ENCODE data around the gene RPL10A.

RPL10A gene

DNA sequence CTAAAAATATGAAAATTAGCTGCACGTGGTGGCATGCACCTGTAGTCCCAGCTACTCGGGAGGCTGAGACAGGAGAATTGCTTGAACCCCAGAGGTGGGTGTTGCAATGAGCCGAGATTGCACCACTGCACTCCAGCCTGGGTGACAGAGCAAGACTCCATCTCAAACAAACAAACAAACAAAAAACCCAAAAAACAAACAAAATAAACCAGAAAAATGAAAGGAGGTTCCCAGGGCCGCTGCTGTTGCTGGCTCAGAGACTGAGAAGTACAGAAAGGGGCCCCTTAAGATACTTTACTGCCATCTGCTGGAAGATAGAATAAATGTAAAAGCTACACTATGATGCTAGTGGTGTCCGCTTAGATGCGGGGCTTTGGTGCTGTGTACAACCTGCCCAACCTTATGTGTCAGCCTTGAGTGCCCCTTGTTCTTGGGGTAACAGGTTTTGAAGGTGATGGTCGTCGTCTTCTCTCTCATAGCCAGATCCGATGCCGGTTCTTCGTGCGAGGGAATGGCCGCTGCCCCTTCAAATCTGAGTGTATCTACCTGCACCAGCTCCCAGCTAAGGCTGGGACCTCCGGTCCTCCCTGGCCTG lies 18.8 kb upstream of the RPL10A start:
- DNase-seq (ENCODE audit: low spot score): peak; percentile 85

- DNase-seq (ENCODE audit: low spot score): no peak
Observed at GRCh38 chr6:35451354-35452182, 16.6 kb upstream of the RPL10A start.

DNA sequence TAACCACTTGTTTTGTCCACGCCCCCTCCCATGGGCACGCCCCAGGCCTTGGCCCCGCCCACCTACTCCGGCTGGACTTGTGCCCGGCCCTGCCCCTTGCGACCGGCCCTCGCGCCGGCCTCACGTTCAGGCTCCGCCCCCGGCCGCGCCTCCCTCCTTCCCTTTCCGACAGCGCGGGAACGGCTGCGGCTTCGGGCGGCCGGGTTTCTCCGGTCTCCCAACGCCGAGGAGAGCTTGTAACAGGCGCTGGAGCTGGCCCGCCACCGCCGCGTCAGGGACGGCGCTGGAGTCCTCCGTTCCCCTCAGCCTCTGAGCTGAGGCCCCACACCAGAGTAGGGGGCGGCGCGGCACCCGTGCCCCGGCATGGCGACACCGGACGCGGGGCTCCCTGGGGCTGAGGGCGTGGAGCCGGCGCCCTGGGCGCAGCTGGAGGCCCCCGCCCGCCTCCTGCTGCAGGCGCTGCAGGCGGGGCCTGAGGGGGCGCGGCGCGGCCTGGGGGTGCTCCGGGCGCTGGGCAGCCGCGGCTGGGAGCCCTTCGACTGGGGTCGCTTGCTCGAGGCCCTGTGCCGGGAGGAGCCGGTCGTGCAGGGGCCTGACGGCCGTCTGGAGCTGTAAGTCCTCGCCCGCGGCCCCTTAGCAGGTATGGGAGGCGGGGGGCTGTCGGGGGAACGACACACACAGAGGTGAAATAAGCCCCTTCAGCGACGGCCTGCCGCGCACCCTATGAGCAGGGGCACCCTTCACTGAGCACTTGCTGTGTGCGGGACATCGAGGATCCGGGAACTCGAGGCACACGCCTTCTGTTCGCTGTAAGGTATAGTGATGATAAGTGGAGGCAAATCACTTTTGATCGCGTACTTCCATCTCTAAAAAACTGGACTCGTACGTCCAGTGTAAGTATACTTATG lies 15.8 kb upstream of the RPL10A start, which contains the start of gene FANCE:
FANCE (plus strand) TSS at position 156 of the 908 bp plus-strand sequence; CDS start at position 364, 208 bp downstream.
- peak; percentile 98 for DNase-seq (ENCODE audit: low spot score)

DNA sequence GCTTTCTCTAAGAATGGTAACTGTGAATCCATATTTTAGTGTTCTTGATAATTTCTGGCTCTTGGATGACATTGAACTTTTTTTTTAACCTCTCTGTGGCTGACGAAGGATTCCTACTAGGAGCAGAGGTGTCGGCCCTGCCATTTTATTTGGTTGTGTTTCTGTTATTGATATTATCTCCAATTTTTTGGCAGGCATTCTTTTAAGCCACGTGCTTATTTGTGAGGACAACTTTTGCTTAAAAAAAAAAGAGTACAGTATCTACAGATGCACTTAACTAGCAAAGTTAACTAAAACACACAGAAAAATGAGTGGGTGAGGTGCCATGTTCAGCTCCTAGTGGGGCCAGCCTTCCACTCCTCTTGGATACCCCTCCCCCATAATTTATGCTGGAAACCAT lies 15.0 kb upstream of the RPL10A start:
- DNase-seq (ENCODE audit: low spot score): no peak

GRCh38 chr6:35454391-35455110 lies 13.7 kb upstream of the RPL10A start:
- DNase-seq (ENCODE audit: low spot score): no peak

DNA sequence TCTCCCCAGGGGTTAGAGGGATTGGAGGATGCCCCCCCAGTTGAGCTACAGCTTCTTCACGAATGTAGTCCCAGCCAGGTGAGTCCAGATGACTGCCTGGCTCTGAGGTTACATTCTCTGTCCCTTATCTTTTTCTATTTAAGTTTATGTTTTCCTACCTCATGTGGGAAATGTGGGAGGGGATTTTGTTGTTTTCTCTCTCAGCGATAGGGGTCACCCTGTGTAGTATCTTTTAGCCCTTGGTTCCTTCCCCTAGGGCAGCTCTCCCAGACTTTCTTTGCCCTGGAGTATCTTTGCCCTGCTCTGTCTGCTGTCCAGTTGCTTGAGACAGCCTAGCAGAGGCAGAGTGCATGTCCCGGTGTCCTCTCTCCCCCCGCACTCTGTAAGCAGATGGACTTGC lies 10.3 kb upstream of the RPL10A start:
- DNase-seq (ENCODE audit: low spot score): no peak

GRCh38 chr6:35461270-35461669 lies 6.9 kb upstream of the RPL10A start:
- no peak for DNase-seq (ENCODE audit: low spot score)

GRCh38 chr6:35463292-35463691 lies 4.9 kb upstream of the RPL10A start:
- no peak for DNase-seq (ENCODE audit: low spot score)

DNA sequence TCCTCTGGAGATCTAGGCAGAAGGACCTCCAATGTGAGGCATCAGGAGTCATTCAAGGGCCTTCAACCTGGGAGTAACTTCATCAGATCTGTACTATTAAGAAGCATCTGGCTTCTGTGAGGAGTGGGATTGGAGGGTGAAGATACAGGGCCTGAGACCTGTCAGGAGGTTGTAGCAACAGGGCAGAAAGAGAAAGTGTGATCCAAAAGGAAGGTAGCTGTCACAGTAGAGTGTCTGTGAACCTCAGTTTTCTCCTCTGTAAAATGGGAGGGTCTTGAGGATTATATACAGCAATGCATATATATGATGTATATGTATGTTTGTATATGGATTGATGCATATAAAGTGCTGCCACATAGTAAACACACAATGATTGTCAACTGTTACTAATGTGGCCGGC lies 2.6 kb upstream of the RPL10A start:
- no peak for DNase-seq (ENCODE audit: low spot score)

DNA sequence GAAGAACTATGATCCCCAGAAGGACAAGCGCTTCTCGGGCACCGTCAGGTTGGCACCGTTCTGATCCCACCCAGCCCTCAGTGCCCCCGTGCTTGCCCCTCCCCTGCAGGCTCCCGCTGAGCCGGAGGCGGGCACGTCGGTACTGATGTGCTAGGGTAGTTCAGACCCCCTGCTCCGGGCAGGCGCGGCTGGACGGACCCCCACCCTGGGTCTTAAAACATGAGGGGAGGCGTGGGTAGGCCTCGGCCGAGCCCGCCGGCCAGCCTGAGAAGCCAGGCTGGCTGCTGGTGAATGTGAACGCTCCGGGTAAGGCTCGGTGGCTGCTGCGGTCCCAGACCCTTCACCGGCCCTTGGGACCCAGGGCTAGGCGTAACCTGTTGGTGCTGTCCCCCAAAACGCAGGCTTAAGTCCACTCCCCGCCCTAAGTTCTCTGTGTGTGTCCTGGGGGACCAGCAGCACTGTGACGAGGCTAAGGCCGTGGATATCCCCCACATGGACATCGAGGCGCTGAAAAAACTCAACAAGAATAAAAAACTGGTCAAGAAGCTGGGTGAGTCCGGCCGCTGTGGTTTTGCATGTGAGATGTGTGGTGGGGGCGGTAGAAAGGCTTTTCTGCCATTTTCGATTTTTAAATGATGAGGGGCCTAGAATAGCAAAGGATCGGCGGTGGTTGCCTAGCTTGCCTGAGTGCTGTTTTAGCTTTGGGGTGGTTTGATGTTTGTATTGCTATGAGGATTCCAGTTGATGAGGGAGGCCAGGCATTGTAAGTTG lies 964 bp downstream of the RPL10A start:
- DNase-seq (ENCODE audit: low spot score): no peak

GRCh38 chr6:35469751-35470662 lies 1.8 kb downstream of the RPL10A start:
- no peak for DNase-seq (ENCODE audit: low spot score)

DNA sequence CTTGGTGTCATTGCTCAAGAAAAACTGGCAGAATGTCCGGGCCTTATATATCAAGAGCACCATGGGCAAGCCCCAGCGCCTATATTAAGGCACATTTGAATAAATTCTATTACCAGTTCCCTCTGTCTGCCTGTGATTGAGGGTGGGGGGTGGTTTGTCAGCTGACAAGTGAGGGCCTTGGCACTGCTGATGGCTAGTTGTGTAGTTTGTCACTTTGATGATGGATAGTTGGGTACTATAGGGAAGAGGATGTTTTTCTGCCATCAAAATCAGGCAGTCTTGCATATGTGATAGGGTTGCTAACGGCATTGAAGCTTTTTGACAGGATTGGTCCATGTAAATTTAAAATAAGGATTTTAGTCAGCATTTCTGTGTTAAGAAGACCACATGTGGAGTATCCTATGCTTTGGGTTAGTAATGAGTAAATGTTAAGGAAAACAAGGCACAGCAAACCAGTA lies 2.5 kb downstream of the RPL10A start:
- DNase-seq (ENCODE audit: low spot score): no peak

GRCh38 chr6:35471836-35472345 lies 3.7 kb downstream of the RPL10A start:
- DNase-seq (ENCODE audit: low spot score): no peak

DNA sequence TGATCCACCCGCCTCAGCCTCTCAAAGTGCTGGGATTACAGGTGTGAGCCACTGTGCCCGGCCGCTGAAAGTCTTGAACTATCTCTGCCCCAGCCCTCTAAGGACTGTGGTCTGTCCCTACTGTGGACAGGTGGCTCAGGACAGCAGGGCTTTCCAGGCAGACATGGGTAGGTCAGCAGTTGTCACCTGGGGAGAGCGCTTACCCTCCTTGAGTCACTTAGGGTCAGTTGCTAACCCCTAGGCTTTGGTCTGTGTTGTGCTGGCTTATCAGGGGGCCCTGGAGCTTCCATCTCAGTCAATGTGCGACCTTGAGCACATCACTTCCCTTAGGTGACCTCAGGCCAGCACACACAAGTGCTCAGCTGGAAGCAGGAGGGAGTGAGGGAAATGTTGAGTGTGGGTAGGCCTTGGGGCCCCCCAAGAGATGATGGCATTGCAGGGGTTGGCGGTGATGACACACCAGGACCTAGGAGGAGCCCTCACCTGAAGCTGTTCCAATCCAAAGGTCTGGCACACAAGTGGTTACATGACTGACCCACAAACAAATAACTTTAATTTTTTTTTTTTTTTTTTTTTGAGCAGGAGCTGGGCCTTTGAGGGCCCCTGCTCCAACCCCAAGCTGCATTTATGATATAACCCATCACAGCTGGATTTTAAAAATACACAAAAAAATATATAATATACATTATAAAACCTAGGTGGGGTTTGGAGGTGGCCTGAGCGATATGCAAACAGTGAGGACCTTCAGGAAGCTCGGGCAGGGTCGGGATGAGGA lies 5.1 kb downstream of the RPL10A start:
- no peak for DNase-seq (ENCODE audit: low spot score)

DNA sequence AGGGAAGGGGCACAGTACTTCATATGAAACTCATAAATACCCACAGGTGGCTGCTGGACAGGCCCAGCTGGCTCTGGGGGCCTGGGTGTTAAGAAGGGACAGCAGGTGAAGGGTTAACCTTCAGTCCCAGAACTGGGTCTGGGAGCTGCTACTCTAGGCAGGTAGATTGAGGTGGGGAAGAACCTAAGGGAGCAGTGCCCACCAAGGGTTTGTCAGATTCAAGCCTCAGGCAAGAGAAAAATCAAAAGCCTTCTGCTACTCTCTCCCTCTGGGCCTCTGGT lies 5.6 kb downstream of the RPL10A start:
- DNase-seq (ENCODE audit: low spot score): no peak

DNA sequence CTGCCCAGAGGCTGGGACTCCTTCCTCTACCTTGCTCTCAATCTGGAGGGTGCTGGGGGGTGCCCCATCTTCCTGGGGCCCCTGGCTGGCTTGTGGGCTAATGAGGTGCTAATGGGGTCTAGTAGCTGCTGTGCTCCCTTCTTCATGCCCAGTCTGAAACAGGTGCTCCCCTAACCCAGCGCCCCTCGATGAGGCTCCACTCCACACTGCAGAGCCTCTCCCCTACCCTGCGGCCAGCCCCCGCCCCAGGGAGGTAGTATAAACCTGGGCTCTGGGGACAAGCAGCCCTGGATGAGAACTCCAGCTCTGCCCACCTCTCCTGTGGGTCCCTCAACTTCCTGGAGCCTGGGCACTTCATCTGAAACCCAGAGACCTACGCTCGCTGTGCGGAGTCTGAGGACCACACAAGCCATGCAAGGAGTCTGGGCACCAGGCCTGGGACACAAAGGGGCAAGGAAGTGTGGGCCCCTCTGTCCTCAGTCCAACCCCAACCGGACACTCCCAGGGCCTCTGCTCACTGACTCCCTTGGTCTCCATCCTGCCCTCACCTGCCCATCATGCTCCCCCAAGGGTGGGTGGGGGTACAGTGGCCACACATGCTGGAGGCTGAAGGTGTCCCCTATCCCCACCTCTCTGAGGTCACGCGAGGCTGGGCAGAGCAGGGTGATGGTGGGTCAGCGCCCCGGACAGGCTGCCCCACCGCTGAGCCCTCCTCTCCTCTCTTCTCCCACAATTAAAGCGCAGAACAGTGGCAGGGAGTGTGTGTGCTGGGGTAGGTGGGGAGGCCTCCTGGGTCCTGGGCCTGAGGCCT lies 6.1 kb downstream of the RPL10A start:
- DNase-seq (ENCODE audit: low spot score): peak; percentile 50

DNA sequence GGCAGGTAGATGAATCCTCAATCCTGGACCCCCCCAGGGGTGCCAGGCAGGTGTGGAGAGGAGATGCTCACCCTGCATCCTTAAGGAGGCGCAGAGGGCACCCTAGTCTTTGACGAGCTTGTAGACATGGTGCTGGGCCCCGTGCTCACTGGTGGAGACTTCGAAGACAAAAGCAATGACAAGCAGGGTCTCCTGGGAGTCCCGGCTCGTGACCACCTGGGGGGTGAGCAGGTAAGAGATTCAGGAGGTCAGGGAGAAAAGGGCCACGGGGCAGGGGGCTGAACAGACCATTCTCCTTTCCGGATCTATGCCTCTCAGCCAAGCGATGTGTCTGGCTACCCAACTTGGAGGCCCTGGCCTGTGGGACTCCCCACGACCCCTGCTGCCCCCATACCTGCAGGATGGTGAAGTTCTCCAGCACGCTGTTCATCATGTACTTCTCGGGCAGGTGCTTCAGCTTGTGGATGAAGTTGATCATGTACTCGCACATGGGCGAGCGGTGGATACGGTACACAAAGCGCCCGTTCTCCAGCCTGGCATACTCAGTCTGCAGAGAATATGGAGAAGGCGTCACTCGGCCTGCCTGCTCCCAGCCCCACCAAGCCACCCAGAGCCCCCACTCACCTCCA lies 6.9 kb downstream of the RPL10A start:
- peak; percentile 41 for DNase-seq (ENCODE audit: low spot score)

DNA sequence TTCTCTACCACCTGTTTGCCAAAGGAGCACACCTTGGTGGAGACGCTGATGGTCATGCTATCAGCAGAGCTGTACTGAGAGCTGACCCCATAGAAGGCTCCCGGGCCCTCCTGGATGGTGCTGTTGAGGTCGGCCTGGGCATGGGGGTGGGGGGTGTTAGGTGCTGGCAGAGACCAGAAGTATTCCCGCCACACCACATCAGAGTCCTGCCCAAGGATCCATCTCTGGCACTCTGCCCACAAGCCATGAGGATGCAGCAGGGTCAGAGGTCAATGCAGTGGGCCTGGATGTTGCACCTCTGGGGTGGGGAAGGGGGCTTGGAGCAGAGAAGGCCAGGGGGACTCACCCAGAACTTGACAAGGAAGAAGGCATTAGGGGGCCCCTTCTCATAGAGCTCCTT lies 7.4 kb downstream of the RPL10A start:
- peak; percentile 40 for DNase-seq (ENCODE audit: low spot score)
